ENCODE results near the gene FOXK1. TPM values are rescaled to one million over a fixed set of nuclear protein-coding genes. Genes with fewer than 3 reads are reported as not detected.

FOXK1 gene
- total RNA-seq, 3 donors from 2014 or later: 30.1 to 48.5 (median 33.4) TPM

DNA sequence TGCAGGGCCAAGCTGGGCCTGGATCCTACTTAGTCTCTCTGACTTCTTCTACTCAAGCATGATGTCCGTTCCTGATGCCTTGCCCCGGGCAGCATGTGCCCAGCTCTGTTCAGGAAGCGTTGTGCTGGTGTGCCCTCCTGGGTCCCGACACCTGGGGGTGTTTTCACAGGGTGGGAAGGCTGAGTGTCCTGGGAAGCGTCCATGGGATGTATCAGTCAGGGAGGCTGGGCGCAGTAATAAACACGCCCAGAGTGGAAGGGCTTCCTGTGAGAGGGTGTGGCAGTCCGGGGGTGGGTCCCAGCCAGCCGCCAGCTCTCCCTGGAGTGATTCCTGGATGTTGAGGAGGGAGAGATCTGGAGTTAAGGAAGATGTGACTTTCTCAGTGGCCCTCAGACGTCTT, 29.0 kb downstream of the FOXK1 start:
- ATAC-seq (peak; percentile 11), DNase-seq (no peak)
- H3K4me1 ChIP-seq (ENCODE audit: low read depth): peaks cover 22% of the 10 kb centered on the region
- H3K4me3 ChIP-seq: no peak overlapping the region
- intact Hi-C loops (cut with DNase I, micrococcal nuclease): no loop called here
- no peaks in the 10 kb centered on the region for H3K9me3 ChIP-seq
- no peaks in the 10 kb centered on the region for H3K36me3 ChIP-seq (ENCODE audit: low read depth)
- TF ChIP-seq, protein P1, sequence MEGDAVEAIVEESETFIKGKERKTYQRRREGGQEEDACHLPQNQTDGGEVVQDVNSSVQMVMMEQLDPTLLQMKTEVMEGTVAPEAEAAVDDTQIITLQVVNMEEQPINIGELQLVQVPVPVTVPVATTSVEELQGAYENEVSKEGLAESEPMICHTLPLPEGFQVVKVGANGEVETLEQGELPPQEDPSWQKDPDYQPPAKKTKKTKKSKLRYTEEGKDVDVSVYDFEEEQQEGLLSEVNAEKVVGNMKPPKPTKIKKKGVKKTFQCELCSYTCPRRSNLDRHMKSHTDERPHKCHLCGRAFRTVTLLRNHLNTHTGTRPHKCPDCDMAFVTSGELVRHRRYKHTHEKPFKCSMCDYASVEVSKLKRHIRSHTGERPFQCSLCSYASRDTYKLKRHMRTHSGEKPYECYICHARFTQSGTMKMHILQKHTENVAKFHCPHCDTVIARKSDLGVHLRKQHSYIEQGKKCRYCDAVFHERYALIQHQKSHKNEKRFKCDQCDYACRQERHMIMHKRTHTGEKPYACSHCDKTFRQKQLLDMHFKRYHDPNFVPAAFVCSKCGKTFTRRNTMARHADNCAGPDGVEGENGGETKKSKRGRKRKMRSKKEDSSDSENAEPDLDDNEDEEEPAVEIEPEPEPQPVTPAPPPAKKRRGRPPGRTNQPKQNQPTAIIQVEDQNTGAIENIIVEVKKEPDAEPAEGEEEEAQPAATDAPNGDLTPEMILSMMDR (IDR thresholded peaks at IDR 0.05): no peak

DNA sequence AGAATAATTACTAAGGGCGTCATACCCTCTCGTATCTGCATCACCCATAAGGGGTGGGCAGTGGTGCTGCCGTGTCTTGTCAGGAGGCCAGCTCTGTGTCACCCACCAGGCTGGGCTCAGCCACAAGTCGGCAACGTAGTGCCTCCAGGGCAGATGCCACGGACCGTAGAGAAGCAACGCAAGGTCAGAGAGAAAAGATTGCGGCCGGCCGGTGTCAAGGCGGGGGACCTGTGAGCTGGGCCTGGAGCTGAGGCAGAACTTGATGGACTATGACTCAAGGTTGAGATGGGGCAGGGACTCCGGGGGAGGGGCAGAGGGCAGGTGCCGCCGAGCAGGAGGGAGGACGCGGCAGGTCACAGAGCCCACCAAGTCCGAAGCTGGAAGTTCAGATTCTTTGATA, 29.5 kb downstream of the FOXK1 start:
- Histone ChIP-seq H3K4me3 (no peak overlapping the region), H3K4me1 (ENCODE audit: low read depth) (peaks cover 22% of the 10 kb centered on the region), H3K9me3 (no peaks in the 10 kb centered on the region), H3K36me3 (ENCODE audit: low read depth) (no peaks in the 10 kb centered on the region)
- ATAC-seq (no peak), DNase-seq (no peak)
- intact Hi-C loops (cut with DNase I, micrococcal nuclease): no loop called here
- TF ChIP-seq, protein P1 (IDR thresholded peaks at IDR 0.05): no peak

DNA sequence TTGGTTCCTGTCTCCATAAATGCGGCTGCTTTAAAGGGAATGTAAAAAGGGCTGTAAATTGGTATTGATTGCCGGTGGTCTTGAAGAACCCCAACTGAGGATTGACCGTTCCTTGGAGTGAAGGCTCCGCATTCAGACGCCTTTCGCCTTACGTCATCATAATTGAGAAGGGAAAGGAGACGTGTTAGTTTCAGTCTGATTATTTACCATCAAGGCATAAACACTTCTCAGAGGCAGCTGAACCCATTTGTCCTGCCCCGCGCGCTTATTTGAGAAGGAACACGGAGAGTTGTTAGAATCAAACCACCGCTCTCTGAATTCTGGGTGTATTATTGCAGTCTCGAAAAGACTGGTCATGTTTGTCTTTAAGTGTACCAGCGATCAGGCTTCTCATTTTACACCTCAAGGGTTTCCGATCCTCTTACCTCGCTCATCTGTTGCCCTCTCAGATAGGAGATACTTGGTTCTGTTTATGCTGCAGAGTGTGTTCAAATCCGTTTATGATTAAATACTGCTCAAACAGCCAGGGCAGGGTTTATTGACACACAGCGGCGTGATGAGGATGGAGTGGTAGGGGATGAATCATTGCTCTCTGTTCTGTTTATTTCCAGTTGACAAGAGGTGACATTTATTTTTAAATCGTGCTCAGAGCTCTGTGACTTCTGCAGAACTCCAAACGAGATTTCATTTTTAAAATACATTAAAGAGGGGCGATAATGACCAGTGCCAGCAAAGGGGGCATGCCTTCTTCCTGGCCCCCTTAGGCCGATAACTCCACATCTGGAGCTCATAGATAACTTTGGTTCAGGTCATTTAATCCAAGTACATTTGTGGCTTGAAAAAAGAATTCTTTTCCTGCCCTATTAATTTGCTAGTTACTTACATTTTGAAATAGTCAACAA, 30.4 kb downstream of the FOXK1 start:
- DNase-seq (peak in 1 of 3 donors; percentile 46), ATAC-seq (peak; percentile 90)
- intact Hi-C loops (cut with DNase I, micrococcal nuclease): no loop called here
- Histone ChIP-seq H3K9me3 (no peaks in the 10 kb centered on the region), H3K36me3 (ENCODE audit: low read depth) (no peaks in the 10 kb centered on the region), H3K4me3 (no peak overlapping the region), H3K4me1 (ENCODE audit: low read depth) (peaks cover 22% of the 10 kb centered on the region)
- TF ChIP-seq, protein P1 (IDR thresholded peaks at IDR 0.05): no peak

DNA sequence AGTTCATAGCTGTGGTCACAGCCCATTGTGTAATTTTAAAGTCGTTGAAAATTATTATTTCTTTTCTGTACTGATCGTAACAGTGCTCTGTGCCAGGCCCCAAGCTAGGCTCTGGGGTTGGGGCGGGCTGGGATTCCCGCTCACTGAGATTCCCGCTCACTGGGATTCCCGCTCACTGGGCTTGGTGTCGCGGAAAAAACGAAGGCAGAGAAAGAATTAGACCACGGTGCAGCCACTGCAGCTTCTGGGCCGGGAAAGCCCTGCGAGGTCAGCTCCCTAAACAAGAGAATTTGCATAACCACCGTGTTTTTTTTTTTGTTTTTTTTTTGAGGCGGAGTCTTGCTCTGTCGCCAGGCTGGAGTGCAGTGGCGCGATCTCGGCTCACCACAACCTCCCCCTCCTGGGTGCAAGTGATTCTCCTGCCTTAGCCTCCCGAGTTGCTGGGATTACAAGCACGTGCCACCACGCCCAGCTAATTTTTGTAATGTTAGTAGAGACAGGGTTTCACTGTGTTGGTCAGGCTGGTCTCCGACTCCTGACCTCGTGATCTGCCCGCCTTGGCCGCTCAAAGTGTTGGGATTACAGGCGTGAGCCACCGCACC, 31.2 kb downstream of the FOXK1 start:
- intact Hi-C loops (cut with DNase I, micrococcal nuclease): no loop called here
- ATAC-seq: no peak
- H3K4me1 ChIP-seq (ENCODE audit: low read depth): peaks cover 18% of the 10 kb centered on the region
- no peak overlapping the region for H3K4me3 ChIP-seq
- H3K9me3 ChIP-seq: no peaks in the 10 kb centered on the region
- DNase-seq: peak in 1 of 3 donors; percentile 17
- TF ChIP-seq, protein P1 (IDR thresholded peaks at IDR 0.05): no peak
- no peaks in the 10 kb centered on the region for H3K36me3 ChIP-seq (ENCODE audit: low read depth)

DNA sequence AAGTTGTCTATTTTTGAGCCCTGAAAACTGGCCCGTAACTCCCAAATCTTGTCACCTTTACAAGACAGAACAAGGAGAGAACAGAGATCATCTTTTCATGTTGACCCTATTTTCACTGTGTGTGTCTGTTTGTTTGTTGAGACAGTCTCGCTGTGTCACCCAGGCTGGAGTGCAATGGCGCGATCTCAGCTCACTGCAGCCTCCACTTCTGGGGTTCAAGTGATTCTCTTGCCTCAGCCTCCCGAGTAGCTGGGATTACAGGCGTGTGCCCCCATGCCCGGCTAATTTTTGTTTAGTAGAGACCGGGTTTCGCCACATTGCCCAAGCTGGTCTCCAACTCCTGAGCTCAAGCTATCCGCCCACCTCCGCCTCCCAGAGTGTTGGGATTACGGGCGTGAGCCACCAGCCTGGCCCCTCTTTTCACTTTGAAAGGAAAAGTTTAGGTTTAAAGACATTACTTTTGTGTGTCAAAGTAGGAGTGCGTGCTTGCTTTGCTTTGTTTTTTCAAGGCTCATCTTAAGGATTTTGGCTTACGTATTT, 32.1 kb downstream of the FOXK1 start:
- Histone ChIP-seq H3K9me3 (no peaks in the 10 kb centered on the region), H3K4me3 (no peak overlapping the region), H3K4me1 (ENCODE audit: low read depth) (peaks cover 18% of the 10 kb centered on the region), H3K36me3 (ENCODE audit: low read depth) (no peaks in the 10 kb centered on the region)
- intact Hi-C loops (cut with DNase I, micrococcal nuclease): no loop called here
- TF ChIP-seq, protein P1 (IDR thresholded peaks at IDR 0.05): no peak
- ATAC-seq: no peak
- DNase-seq: no peak
